GM18907 (cell line): ENCODE data around the gene SLC44A5.

ENCODE experiments used
- ATAC-seq: cut with Tn5 transposase; IDR thresholded peaks from one replicate; pipeline ENCODE4 v1.9.1; 2021; ENCODE audit warnings: mild to moderate bottlenecking, moderate library complexity; ENCODE audit not compliant: unreplicated experiment

SLC44A5 gene

GRCh38 chr1:75589637-75590036, 21.3 kb downstream of the SLC44A5 start:
- ATAC-seq, result no peak

- ATAC-seq, result no peak
Observed at GRCh38 chr1:75588779-75589475, 22.0 kb downstream of the SLC44A5 start.

- no peak for ATAC-seq
Observed at GRCh38 chr1:75587692-75588091, 23.2 kb downstream of the SLC44A5 start.

- no peak for ATAC-seq
Observed at GRCh38 chr1:75583282-75583681, 27.6 kb downstream of the SLC44A5 start.

DNA sequence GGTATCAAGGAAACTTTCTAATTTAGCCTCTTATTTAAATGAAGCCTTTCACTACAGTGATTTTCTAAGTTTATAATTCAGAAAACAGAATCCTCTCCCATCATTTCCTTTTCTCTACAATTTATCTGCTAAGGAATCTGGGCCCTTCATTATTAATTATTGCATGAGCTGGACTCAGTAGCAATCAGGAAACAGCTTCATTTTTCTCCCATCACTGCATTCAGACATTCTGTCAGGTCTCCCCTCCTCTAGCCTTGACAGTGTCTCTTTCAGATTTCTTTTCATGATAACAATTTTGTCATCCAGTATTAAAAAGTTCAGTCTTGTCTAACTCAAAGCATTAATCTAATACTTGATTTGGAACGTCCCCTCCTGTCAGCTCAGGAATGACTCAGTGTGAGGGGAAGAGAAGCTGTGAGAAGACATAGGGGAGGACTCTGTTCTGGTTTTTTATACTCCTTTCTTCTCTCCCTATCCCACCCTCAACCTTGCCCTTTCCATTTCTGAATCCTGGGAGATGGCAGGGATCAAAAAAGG, 28.1 kb downstream of the SLC44A5 start:
- no peak for ATAC-seq

DNA sequence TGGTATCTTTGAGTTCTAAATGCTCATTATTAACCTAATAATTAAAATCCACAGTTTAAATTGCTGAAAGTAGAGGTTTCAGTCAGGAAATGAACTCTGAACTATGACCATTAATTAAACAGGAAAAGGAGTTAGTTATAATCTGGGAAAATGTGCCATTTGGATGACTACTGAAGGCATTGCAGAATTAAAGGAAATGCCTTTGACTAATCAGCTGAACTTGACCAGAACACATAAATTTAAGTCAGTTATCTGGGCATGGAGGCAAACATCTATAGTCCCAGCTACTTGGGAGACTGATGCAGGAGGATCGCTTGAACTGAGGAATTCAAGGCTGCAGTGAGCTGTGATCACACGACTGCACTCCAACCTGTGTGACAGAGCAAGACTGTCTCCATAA, 31.9 kb downstream of the SLC44A5 start:
- no peak for ATAC-seq

- ATAC-seq, result no peak
Observed at GRCh38 chr1:75575837-75576236, 35.1 kb downstream of the SLC44A5 start.

DNA sequence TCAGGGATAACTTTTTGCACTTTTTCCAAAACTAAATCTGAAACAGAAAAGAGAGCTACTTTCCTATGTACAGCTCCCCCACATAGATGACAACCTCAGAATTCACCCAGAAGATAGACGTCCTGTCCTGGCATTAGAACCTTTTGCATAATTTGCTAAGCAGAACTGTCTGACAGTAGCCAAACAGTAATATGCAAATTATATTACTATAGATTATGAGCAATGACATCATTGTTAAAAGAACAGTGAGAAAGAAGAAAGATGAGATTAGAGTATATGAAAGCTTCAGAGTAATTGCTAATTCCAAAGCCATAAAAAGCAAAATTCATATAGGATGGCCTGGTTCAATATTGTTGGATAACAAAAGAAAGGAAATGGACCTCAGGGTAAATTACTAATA, 43.7 kb downstream of the SLC44A5 start:
- no peak for ATAC-seq

DNA sequence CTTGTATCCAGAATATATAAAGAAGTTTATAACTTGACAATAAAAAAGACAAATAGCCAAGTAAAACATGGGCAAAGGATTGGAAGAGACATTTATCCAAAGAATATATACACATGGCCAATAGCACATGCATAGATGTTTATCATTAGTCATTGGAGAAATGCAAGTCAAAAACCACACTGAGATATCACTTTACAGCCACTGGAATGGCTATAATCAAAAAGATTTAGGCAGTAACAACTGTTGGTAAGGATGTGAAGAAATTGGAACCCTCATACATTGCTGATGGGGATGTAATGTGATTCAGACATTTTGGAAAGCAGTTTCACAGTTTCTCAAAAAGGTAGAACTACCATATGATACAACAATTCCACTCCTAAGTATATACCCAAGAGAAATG, 51.1 kb downstream of the SLC44A5 start:
- ATAC-seq, result no peak

DNA sequence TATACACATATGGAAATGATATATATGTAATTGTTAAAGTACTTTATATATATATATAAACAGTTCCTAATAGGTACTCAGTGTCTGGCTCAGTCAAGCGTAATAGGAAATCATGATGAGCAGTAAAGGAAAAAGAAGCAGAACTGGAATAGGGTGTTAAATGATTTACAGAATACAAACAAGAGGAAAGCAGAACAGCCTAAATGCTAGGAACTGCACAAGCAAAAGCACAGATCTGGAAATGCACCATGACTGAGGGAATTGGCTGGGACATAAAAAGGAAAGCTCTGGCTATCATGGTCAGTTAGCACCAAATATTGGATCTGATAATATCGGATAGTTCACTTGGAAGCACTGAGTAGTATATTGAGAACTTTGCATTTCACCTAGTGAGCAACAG, 51.8 kb downstream of the SLC44A5 start:
- ATAC-seq, result no peak

DNA sequence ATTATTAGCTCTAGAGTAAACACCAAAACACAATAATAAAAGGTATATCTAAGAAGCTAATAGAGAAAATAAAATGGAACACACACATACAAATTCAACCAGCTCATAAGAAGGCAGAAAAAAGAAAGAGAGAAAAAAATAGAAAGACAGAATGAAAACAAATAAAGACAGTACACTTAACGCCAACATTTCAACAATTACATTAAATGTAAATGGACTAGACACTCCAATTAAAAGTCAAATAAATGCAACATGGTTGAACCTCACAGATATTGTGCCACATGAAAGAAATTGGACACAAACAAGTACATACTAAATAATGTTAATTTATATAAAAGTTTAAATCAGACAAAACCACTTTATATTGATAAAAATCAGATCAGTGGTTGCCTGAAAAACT, 56.0 kb downstream of the SLC44A5 start:
- no peak for ATAC-seq

DNA sequence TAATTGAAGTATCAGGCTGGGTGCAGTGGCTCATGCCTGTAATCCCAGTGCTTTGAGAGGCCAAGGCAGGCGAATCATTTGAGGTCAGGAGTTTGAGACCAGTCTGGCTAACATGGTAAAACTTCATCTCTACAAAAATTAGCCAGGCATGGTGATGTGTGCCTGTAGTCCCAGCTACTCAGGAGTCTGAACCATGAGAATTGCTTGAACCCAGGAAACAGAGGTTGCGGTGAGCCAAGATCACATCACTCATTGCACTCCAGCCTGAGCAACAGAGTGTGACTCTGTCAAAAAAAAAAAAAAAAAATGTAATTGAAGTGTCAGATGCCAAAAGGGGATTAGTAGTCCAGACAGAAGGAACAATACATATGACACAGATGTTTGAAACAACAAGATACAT, 56.7 kb downstream of the SLC44A5 start:
- no peak for ATAC-seq

DNA sequence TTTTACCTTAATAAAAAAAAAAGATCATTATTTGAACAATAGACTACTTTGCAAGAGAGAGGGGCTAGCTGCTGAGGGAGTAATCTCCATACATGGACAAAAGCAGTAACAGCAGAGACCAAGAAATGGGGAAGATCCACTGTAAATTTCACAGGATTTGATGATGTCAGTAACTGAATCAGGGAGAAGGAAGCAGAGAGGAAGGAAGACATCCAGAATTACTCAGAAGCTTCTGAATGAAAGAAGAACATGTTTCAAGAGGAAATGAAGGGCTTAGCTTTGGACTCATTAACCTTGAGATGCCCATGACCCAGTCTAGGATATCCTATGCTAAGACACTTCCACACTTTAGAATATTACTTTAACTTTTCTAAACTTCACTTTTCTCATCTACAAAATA, 60.4 kb downstream of the SLC44A5 start:
- ATAC-seq, result no peak

GRCh38 chr1:75548721-75549480, 62.0 kb downstream of the SLC44A5 start:
- no peak for ATAC-seq

DNA sequence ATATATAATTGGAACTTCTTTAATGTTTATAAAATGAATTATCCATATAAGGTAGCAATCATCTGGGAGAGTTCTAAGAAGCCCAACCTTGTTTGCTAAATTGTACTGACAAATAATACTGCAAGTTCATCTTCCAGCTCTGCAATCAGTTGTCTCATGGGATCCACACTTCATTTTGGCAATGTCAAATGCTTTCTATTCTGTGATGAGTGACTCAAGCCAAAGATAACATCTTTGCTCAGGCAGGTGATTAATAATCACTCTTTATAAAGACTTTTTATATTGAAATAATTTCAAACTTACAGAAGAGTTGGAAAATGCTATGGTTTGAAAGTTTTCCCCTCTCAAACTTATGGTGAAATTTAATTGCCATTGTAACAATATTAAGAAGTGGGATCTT, 67.2 kb downstream of the SLC44A5 start:
- ATAC-seq, result no peak

DNA sequence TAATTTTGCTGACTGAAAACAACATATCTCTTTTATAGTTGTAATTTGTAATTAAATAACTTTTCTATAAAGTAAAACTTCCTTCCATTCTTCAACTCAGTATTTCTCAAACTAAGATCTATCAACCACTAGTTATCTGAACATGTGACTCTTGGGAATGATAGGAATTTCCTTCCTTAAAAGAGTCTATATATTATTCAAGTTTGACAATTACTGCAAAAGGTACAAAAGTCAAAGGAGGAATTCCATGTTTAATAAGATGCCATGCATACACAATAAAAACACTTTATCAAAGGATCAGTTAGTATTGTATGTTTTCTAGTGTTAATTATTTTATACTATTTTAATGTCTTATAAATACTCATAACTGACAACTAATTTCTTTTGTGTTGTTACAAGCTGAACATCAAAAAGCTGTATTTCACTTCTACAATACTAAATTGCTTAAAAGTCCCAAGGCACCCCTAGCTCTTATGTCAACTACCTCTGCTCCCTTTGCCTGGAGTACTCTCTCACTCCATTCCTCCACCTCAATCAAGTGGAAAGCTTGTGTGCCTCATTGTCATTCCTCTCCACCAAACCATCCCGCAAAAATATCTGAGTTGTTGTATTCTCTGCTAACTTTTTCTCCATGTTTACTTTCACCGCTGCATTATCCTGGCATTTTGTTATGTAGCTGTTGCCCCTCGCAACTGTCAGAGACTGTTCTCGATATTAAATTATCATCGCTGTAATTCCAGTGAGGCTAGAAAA, 67.9 kb downstream of the SLC44A5 start:
- no peak for ATAC-seq

DNA sequence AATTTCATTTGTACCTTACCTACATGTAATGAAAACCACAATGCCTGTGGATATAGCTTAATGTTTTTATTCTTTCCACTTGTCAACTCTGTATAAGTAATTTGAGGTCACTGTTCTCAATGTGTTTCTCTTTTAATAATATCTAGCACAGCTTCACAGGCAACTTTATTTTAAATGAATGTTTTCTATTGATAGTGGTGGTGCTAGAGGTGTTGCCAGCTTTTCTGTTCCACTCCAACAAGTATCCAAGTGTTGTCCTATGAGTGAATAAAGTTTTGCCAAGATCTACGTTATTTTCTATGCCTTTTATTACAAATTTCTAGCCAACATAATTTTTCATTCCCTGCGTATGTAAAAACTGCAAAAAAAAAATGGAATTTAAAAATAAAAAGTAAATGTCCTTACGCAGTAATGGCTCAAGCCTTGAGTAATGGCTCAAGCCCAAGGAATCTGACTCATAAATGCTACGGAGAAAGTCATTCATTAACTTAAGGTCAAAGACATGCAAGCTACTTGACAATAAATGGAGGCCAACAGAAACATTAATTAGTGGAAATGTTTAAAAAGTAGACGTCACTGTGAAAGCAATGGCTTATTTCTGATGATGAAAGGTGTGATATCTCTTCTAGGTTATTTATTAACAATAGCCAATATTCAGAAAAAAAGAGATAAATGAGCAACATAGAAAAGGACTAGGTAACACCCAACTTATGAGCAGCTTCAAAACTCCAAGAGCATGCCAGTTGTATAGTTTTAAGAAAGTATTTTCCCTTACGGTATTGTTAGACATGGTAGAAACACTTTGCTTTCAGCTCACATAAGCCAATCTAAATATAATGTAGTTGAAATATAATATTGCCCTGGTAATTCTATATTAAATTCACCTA, 71.4 kb downstream of the SLC44A5 start:
- no peak for ATAC-seq

- no peak for ATAC-seq
Observed at GRCh38 chr1:75533085-75533484, 77.8 kb downstream of the SLC44A5 start.

- ATAC-seq, result no peak
Observed at GRCh38 chr1:75531570-75531969, 79.3 kb downstream of the SLC44A5 start.

GRCh38 chr1:75529488-75529887, 81.4 kb downstream of the SLC44A5 start:
- ATAC-seq, result no peak

DNA sequence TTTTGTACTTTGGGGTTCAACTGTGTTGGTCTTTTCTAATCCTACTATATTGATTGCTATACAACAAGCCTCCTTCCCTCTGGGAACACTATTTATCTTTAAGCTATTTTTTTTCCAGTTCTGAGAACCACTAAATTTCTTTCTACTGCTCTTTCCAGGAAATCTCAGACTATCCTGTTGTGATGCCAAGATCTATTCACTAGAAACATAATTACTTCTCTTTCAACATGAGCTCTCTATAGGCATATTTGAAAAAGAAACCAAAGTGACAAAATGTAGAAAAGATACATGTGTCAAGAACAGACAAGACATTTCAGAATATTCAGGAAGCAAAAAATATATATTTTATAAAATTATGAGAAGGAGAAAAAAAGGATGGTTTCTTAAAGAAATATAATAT, 82.9 kb downstream of the SLC44A5 start:
- no peak for ATAC-seq
